ENCODE data around the gene ELMO1.

The ELMO1 gene

GRCh38 chr7:36860681-36861080 lies 588.0 kb downstream of the ELMO1 start:
- no peak for DNase-seq

- DNase-seq: no peak
These were observed 593.3 kb downstream of the ELMO1 start for GRCh38 chr7:36855330-36855729.

- DNase-seq: no peak
These were observed 594.0 kb downstream of the ELMO1 start for GRCh38 chr7:36854652-36855051.

GRCh38 chr7:36852931-36853330 lies 595.7 kb downstream of the ELMO1 start:
- DNase-seq: no peak

- DNase-seq: no peak
These were observed 596.6 kb downstream of the ELMO1 start for GRCh38 chr7:36852017-36852416.

- DNase-seq: no peak
These were observed 597.3 kb downstream of the ELMO1 start for GRCh38 chr7:36851382-36851781.

- no peak for DNase-seq
These were observed 600.7 kb downstream of the ELMO1 start for GRCh38 chr7:36847946-36848345.

GRCh38 chr7:36844374-36844773 lies 604.3 kb downstream of the ELMO1 start:
- no peak for DNase-seq

GRCh38 chr7:36840904-36841303 lies 607.8 kb downstream of the ELMO1 start:
- DNase-seq: no peak

- no peak for DNase-seq
These were observed 609.9 kb downstream of the ELMO1 start for GRCh38 chr7:36838616-36839225.

GRCh38 chr7:36831049-36831448 lies 617.6 kb downstream of the ELMO1 start:
- no peak for DNase-seq

- no peak for DNase-seq
These were observed 620.6 kb downstream of the ELMO1 start for GRCh38 chr7:36827726-36828703.

- DNase-seq: no peak
These were observed 623.2 kb downstream of the ELMO1 start for GRCh38 chr7:36825501-36825900.

GRCh38 chr7:36823353-36823752 lies 625.3 kb downstream of the ELMO1 start:
- no peak for DNase-seq

- DNase-seq: no peak
These were observed 627.0 kb downstream of the ELMO1 start for GRCh38 chr7:36821617-36822016.

- no peak for DNase-seq
These were observed 628.0 kb downstream of the ELMO1 start for GRCh38 chr7:36820527-36821170.

GRCh38 chr7:36819639-36820038 lies 629.0 kb downstream of the ELMO1 start:
- no peak for DNase-seq

- DNase-seq: no peak
These were observed 634.4 kb downstream of the ELMO1 start for GRCh38 chr7:36814311-36814710.

- DNase-seq: no peak
These were observed 636.9 kb downstream of the ELMO1 start for GRCh38 chr7:36811807-36812206.

- no peak for DNase-seq
These were observed 638.2 kb downstream of the ELMO1 start for GRCh38 chr7:36810489-36810888.

- DNase-seq: no peak
These were observed 638.6 kb downstream of the ELMO1 start for GRCh38 chr7:36810032-36810431.

GRCh38 chr7:36809510-36809909 lies 639.2 kb downstream of the ELMO1 start:
- DNase-seq: no peak

- DNase-seq: no peak
These were observed 639.6 kb downstream of the ELMO1 start for GRCh38 chr7:36809086-36809485.

GRCh38 chr7:36806891-36807290 lies 641.8 kb downstream of the ELMO1 start:
- no peak for DNase-seq

Measured in activated CD4-positive, alpha-beta T cell treated with anti-CD3 and anti-CD28 coated beads for 4 hours (primary cell).